Mesenchymal stem cell (in vitro differentiated cells and primary cell): Measurements from ENCODE around the gene FICD. TPM values are rescaled to one million over a fixed set of nuclear protein-coding genes. Genes with fewer than 3 reads are reported as not detected.
A peak's percentile ranks its signal among the peaks of the same experiment; 100 is the strongest.

Source experiments
- DNase-seq: peaks from one replicate; pipeline ENCODE4 v3.0.0-alpha.2; 2013
- H2AFZ ChIP-seq: one replicate; pipeline ENCODE4 v1.6.1; 2013; ENCODE audit warnings: low read depth, mild to moderate bottlenecking, control low read depth, inconsistent platforms, low read length, moderate library complexity
- H2AK5ac ChIP-seq: 2 replicates; pipeline ENCODE4 v1.6.1; 2013; ENCODE audit warnings: low read length, moderate library complexity, mild to moderate bottlenecking, inconsistent platforms; ENCODE audit not compliant: severe bottlenecking
- H2BK120ac ChIP-seq: one replicate; pipeline ENCODE4 v1.6.1; 2013; ENCODE audit warnings: low read depth, mild to moderate bottlenecking, inconsistent platforms, low read length, moderate library complexity
- H2BK12ac ChIP-seq, 2 experiments: one replicate each; pipeline ENCODE4 v1.6.1; 2013; ENCODE audit warnings: inconsistent platforms in 2 of 2, low read length in 2 of 2, mild to moderate bottlenecking in 2 of 2, moderate library complexity in 2 of 2, control low read depth in 1 of 2
- H2BK15ac ChIP-seq: one replicate; pipeline ENCODE4 v1.6.1; 2013; ENCODE audit warnings: mild to moderate bottlenecking, low read depth, inconsistent platforms; ENCODE audit not compliant: poor library complexity, severe bottlenecking
- H2BK5ac ChIP-seq: 2 replicates; pipeline ENCODE4 v1.6.1; 2013; ENCODE audit warnings: low read depth, mild to moderate bottlenecking, low read length, control low read depth, inconsistent platforms; ENCODE audit not compliant: poor library complexity, severe bottlenecking
- H3K14ac ChIP-seq, 2 experiments: one replicate each; pipeline ENCODE4 v1.6.1; 2013; ENCODE audit warnings: inconsistent platforms in 2 of 2, low read length in 2 of 2, control low read depth in 1 of 2, mild to moderate bottlenecking in 1 of 2, moderate library complexity in 1 of 2
- H3K18ac ChIP-seq, 2 experiments: one replicate each; pipeline ENCODE4 v1.6.1; 2013; ENCODE audit warnings: inconsistent platforms in 2 of 2, low read length in 2 of 2, control low read depth in 1 of 2, low read depth in 1 of 2, mild to moderate bottlenecking in 1 of 2
- H3K23ac ChIP-seq, 2 experiments: one replicate each; pipeline ENCODE4 v1.6.1; 2013; ENCODE audit warnings: inconsistent platforms in 2 of 2, low read length in 2 of 2, mild to moderate bottlenecking in 2 of 2, moderate library complexity in 2 of 2, control low read depth in 1 of 2
- H3K27ac ChIP-seq: 2 replicates; pipeline ENCODE4 v1.5.1; 2013; ENCODE audit warnings: mild to moderate bottlenecking, moderate library complexity, low read length, control low read depth, inconsistent platforms; ENCODE audit not compliant: poor library complexity, severe bottlenecking
- H3K27me3 ChIP-seq, 2 experiments: 2 replicates each; pipeline versions ENCODE4 v1.6.1 to v1.7.0; 2013; ENCODE audit warnings: low read length in 2 of 2, mild to moderate bottlenecking in 2 of 2, moderate library complexity in 2 of 2, control low read depth in 1 of 2, inconsistent platforms in 1 of 2; ENCODE audit not compliant: control insufficient read depth in 1 of 2, insufficient read depth in 1 of 2
- H3K36me3 ChIP-seq, 2 experiments: 2 replicates each; pipeline versions ENCODE4 v1.6.1 to v1.7.0; 2013; ENCODE audit warnings: low read length in 2 of 2, control low read depth in 1 of 2, inconsistent platforms in 1 of 2, low read depth in 1 of 2, mild to moderate bottlenecking in 1 of 2; ENCODE audit not compliant: insufficient read depth in 2 of 2, control insufficient read depth in 1 of 2
- H3K4ac ChIP-seq, 2 experiments: one replicate each; pipeline ENCODE4 v1.6.1; 2013; ENCODE audit warnings: inconsistent platforms in 2 of 2, low read length in 2 of 2, mild to moderate bottlenecking in 2 of 2, moderate library complexity in 2 of 2, control low read depth in 1 of 2, low read depth in 1 of 2
- H3K4me1 ChIP-seq: 2 replicates; pipeline ENCODE4 v1.6.1; 2013; ENCODE audit warnings: low read depth, low read length, control low read depth; ENCODE audit not compliant: control insufficient read depth, insufficient read depth
- H3K4me2 ChIP-seq: 2 replicates; pipeline ENCODE4 v1.6.1; 2013; ENCODE audit warnings: low read length, mild to moderate bottlenecking, inconsistent platforms; ENCODE audit not compliant: poor library complexity, severe bottlenecking
- H3K4me3 ChIP-seq, 2 experiments: 2 replicates each; pipeline versions ENCODE4 v1.5.1 to v1.7.0; 2013; ENCODE audit warnings: low read length in 2 of 2, mild to moderate bottlenecking in 2 of 2, control low read depth in 1 of 2, low read depth in 1 of 2; ENCODE audit not compliant: insufficient read depth in 1 of 2
- H3K79me1 ChIP-seq: replicated peaks from 2 replicates; pipeline ENCODE4 v1.6.1; 2013; ENCODE audit warnings: mild to moderate bottlenecking, control low read depth, low read length, inconsistent platforms; ENCODE audit not compliant: poor library complexity, severe bottlenecking
- H3K9ac ChIP-seq: 2 replicates; pipeline ENCODE4 v1.7.0; 2013; ENCODE audit warnings: mild to moderate bottlenecking, low read length, moderate library complexity
- H3K9me3 ChIP-seq: 2 replicates; pipeline ENCODE4 v1.7.0; 2013; ENCODE audit warnings: mild to moderate bottlenecking, low read length; ENCODE audit not compliant: control insufficient read depth
- H4K8ac ChIP-seq: one replicate; pipeline ENCODE4 v1.6.1; 2013; ENCODE audit warnings: inconsistent platforms, mild to moderate bottlenecking, low read length, moderate library complexity
- H4K91ac ChIP-seq: one replicate; pipeline ENCODE4 v1.6.1; 2013; ENCODE audit warnings: mild to moderate bottlenecking, low read length, inconsistent platforms
- WGBS: methylation state at CpG from one replicate; pipeline ENCODE4 v1.1.7; 2013; ENCODE audit warnings: mixed read lengths; 5-methylcytosine and 5-hydroxymethylcytosine counted together
- polyA plus RNA-seq, 2 experiments: library from polyadenylated mRNA; stranded (reverse); fragments of 200-250 nt; gene quantifications; one replicate each; pipeline ENCODE4 v1.2.3, GENCODE V29; 2013

Gene FICD
- polyA plus RNA-seq (2013, experiment 1 of 2): 6.0 TPM
- 6.1 TPM for polyA plus RNA-seq (2013, experiment 2 of 2)

GRCh38 chr12:108514973-108515814 is at the start of gene FICD:
TSS of gene FICD (plus strand) at chr12:108515277. CDS start at chr12:108516973, 1,696 bp downstream.
- WGBS: under 1% methylated on average over 51 of the region's 67 CpGs
- Histone ChIP-seq H2BK5ac (no peak within 1 kb of the TSS), H2BK12ac (no peak within 1 kb of the TSS), H3K79me1 (peaks cover 32% of the 10 kb centered on the region), H2BK120ac (no peak within 1 kb of the TSS), H2AFZ (peak within 1 kb of the TSS; percentile 68), H3K27ac (no peak within 1 kb of the TSS), H2BK15ac (no peak within 1 kb of the TSS), H4K91ac (peak within 1 kb of the TSS; percentile 14), H3K4me1 (peaks cover 16% of the 10 kb centered on the region), H3K27me3 (peaks cover 0 to 3% of the 10 kb centered on the region in 2 experiments), H3K4me3 (peak within 1 kb of the TSS; percentile 76 to 91), H3K18ac (peak within 1 kb of the TSS in 1 of 2 experiments; percentile 59), H3K9me3 (no peaks in the 10 kb centered on the region), H3K14ac (peak within 1 kb of the TSS in 1 of 2 experiments; percentile 44), H3K36me3 (peaks cover 32% of the 10 kb centered on the region in 2 experiments), H3K4me2 (peak within 1 kb of the TSS; percentile 94), H3K4ac (peak within 1 kb of the TSS in 1 of 2 experiments; percentile 37), H3K9ac (peak within 1 kb of the TSS; percentile 90), H3K23ac (no peak within 1 kb of the TSS), H4K8ac (no peak within 1 kb of the TSS), H2AK5ac (no peak within 1 kb of the TSS)
- peak; percentile 98 for DNase-seq

DNA sequence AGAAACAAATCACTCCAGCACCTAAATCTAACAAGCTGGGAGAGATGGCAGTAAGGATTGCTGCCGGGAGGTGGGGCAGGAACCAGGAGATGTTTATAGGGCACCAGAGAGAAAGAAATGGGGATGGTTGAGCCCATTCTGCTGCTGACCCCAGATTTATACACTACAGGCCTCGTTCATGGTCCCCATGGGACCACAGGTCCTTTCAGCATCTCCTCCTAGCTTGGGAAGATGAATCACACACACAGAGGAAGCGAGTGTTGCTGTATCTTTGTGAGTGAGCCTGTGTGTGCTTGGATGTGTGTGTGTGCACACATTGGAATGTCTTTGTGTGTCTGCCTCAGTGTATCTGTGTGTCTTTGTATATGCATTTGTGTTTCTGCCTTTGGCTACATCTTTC is 49.7 kb upstream of the FICD start:
- H3K27ac ChIP-seq: no peak overlapping the region
- no peak overlapping the region for H4K91ac ChIP-seq
- H2BK120ac ChIP-seq: no peak overlapping the region
- no peak overlapping the region for H2BK15ac ChIP-seq
- DNase-seq: no peak
- H3K4me1 ChIP-seq: peaks cover 5% of the 10 kb centered on the region
- no peak overlapping the region for H4K8ac ChIP-seq
- no peak overlapping the region for H3K9ac ChIP-seq
- H2BK5ac ChIP-seq: no peak overlapping the region
- 40% methylated on average over 2 of the region's 3 CpGs for WGBS
- no peak overlapping the region for H3K18ac ChIP-seq
- no peaks in the 10 kb centered on the region for H3K79me1 ChIP-seq
- peaks cover 24 to 41% of the 10 kb centered on the region in 2 experiments for H3K27me3 ChIP-seq
- H2BK12ac ChIP-seq: no peak overlapping the region
- H3K36me3 ChIP-seq: no peaks in the 10 kb centered on the region
- H3K9me3 ChIP-seq: no peaks in the 10 kb centered on the region
- H3K14ac ChIP-seq: no peak overlapping the region
- H3K4me2 ChIP-seq: no peak overlapping the region
- no peak overlapping the region for H3K4ac ChIP-seq
- no peak overlapping the region for H3K4me3 ChIP-seq
- no peak overlapping the region for H2AFZ ChIP-seq
- no peak overlapping the region for H2AK5ac ChIP-seq
- no peak overlapping the region for H3K23ac ChIP-seq

DNA sequence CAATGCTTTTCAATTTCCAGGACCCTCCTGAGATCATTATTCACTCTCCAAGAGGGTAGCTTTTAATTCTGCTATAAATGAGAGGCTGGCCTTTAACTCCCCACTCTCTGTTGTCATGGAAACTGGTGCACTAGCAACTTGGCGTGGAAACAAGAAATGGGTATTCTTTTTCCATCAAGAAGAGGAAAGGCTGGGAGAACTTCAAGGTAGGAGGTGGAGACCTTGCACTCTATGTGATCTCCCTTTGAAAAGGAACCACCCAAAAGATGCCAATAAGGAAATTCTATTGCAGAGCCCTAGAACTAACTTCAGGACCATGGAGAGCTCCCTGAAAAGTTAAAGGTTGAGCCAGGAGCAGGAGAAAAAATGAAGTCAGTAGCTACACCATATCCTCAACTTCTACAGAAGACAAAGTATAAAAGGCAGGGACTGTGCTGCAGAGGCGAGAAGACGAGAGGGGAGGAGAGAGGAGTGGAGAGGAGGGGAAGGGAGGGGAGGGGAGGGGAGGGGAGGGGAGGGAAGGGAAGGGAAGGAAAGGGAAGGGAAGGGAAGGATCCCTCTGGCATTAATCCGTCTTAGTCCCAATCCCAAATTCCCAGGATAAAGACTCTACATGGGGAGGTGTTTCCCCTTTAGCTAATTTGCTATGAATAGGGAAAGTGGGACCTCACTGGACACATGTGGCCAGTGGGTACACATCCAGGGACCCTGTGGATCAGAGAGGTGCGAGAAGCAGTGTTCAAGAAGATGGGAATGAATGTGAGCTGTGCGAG is 46.7 kb upstream of the FICD start:
- Histone ChIP-seq H3K27ac (no peak overlapping the region), H3K14ac (no peak overlapping the region), H2BK12ac (no peak overlapping the region), H3K4me1 (no peaks in the 10 kb centered on the region), H4K8ac (no peak overlapping the region), H3K18ac (no peak overlapping the region), H2AK5ac (no peak overlapping the region), H3K27me3 (peaks cover 32 to 36% of the 10 kb centered on the region in 2 experiments), H3K9me3 (no peaks in the 10 kb centered on the region), H3K36me3 (no peaks in the 10 kb centered on the region), H3K23ac (no peak overlapping the region), H3K9ac (no peak overlapping the region), H3K79me1 (no peaks in the 10 kb centered on the region), H2BK120ac (no peak overlapping the region), H3K4me2 (no peak overlapping the region), H2BK5ac (no peak overlapping the region), H4K91ac (no peak overlapping the region), H2BK15ac (no peak overlapping the region), H3K4me3 (no peak overlapping the region), H2AFZ (no peak overlapping the region), H3K4ac (no peak overlapping the region)
- DNase-seq: peak; percentile 26
- WGBS: 50% methylated on average over 3 of the region's 6 CpGs
